NB4 (cell line): ENCODE results near the gene LTB4R.

ENCODE experiments used
- DNase-seq: peaks from one replicate; pipeline ENCODE4 v3.0.0; 2010; ENCODE audit warnings: low read depth
- H3K4me3 ChIP-seq: one replicate; pipeline ENCODE4 v1.5.1; 2011; ENCODE audit warnings: mild to moderate bottlenecking, low read depth, low read length, moderate library complexity
- CTCF ChIP-seq: IDR thresholded peaks from one replicate; pipeline ENCODE4 v1.5.1; 2012; ENCODE audit warnings: low read depth, low read length
- MAX ChIP-seq: IDR thresholded peaks from 2 replicates; pipeline ENCODE4 v1.6.1; 2011; ENCODE audit warnings: low read depth, low read length
- MYC ChIP-seq: IDR thresholded peaks from 2 replicates; pipeline ENCODE4 v1.6.1; 2011; ENCODE audit warnings: low read depth, low read length
- POLR2A ChIP-seq: IDR thresholded peaks from 2 replicates; pipeline ENCODE4 v1.6.1; 2011; ENCODE audit warnings: mild to moderate bottlenecking; ENCODE audit not compliant: insufficient read length; ENCODE audit errors: extremely low read depth

LTB4R gene

GRCh38 chr14:24321212-24321975 is 10.1 kb downstream of the LTB4R start:
- DNase-seq, result no peak

GRCh38 chr14:24322672-24323071 is 11.4 kb downstream of the LTB4R start:
- no peak overlapping the region for H3K4me3 ChIP-seq
- DNase-seq, result no peak
- TF ChIP-seq POLR2A, result no peak
- no peak for TF ChIP-seq CTCF
- no peak for TF ChIP-seq MYC
- TF ChIP-seq MAX, result no peak

More at GRCh38 chr14:24321212-24321975, 10.1 kb downstream of the LTB4R start:
- H3K4me3 ChIP-seq, result no peak overlapping the region
- no peak for TF ChIP-seq MYC
- no peak for TF ChIP-seq POLR2A

GRCh38 chr14:24323341-24323740 is 12.0 kb downstream of the LTB4R start:
- no peak for DNase-seq
- H3K4me3 ChIP-seq, result no peak overlapping the region
- TF ChIP-seq POLR2A (no peak), MAX (no peak), MYC (no peak), CTCF (no peak)

- TF ChIP-seq MAX, result no peak
- TF ChIP-seq MYC, result no peak
- TF ChIP-seq POLR2A, result no peak
- TF ChIP-seq CTCF, result no peak
- no peak overlapping the region for H3K4me3 ChIP-seq
- DNase-seq, result no peak
These were observed 12.7 kb downstream of the LTB4R start for GRCh38 chr14:24324024-24324423.

GRCh38 chr14:24325041-24325530 is 13.8 kb downstream of the LTB4R start:
- TF ChIP-seq POLR2A (no peak), MYC (no peak), CTCF (no peak), MAX (no peak)
- DNase-seq, result no peak

GRCh38 chr14:24325963-24326362 is 14.7 kb downstream of the LTB4R start:
- TF ChIP-seq MAX (no peak), POLR2A (no peak), MYC (no peak), CTCF (no peak)
- H3K4me3 ChIP-seq, result no peak overlapping the region
- no peak for DNase-seq

More at GRCh38 chr14:24325041-24325530, 13.8 kb downstream of the LTB4R start:
- no peak overlapping the region for H3K4me3 ChIP-seq
